ENCODE measurements around the gene TSPAN4. TPM values are rescaled to one million over a fixed set of nuclear protein-coding genes. Genes with fewer than 3 reads are reported as not detected.

Gene TSPAN4
- total and polyA plus RNA-seq, 11 donors = 22.7 to 93.0 (median 31.3) TPM

DNA sequence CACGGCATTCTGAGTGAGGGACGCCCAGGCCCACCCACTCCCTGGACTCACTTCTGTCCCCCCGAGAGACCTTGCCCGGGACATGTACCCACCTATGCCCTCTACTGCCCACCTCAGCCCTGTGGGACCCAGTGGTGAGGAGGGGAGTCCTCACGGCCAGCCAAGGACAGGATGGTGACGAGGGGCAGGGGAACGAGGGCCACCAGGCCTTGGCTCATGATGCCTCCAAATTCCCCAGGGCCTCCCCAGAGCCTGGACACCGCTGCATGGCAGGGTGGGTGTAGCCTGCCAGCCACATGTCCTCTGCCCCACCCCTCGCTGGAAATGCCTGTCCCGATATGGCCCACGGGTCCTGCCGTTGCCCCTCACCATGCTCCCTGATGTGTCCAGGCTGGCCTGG, 26.1 kb downstream of the TSPAN4 start:
- no peak overlapping the region for H3K27ac ChIP-seq
- no peaks in the 10 kb centered on the region for H3K27me3 ChIP-seq
- H3K4me1 ChIP-seq = no peaks in the 10 kb centered on the region
- TF ChIP-seq CTCF (IDR thresholded peaks at IDR 0.05) (no peak), POLR2A (IDR thresholded peaks at IDR 0.05) (no peak)
- whole genome bisulfite sequencing, 4 donors = 84 to 86% (median 84%) methylated on average over 6 to 12 of the region's 12 CpGs
- H3K4me3 ChIP-seq = no peak overlapping the region
- H3K9me3 ChIP-seq = no peaks in the 10 kb centered on the region
- ATAC-seq (no peak), DNase-seq (no peak)
- peaks cover 0 to 45% (median 25%) of the 10 kb centered on the region in 9 donors for H3K36me3 ChIP-seq
- intact Hi-C loops (cut with DNase I) = no loop called here

- Histone ChIP-seq H3K9me3 (no peaks in the 10 kb centered on the region), H3K36me3 (peaks cover 0 to 37% (median 19%) of the 10 kb centered on the region in 9 donors), H3K4me3 (no peak overlapping the region), H3K27ac (no peak overlapping the region), H3K27me3 (no peaks in the 10 kb centered on the region), H3K4me1 (no peaks in the 10 kb centered on the region)
- ATAC-seq (no peak), DNase-seq (peak in 1 of 5 donors; percentile 27)
- WGBS, 4 donors = 74 to 90% (median 88%) methylated on average over 5 to 25 of the region's 25 CpGs
- intact Hi-C loops (cut with DNase I) = no loop called here
- TF ChIP-seq CTCF (IDR thresholded peaks at IDR 0.05) = no peak
- TF ChIP-seq POLR2A (IDR thresholded peaks at IDR 0.05) = no peak
Observed at GRCh38 chr11:869399-870126, 26.9 kb downstream of the TSPAN4 start.

GRCh38 chr11:870127-870413, 27.4 kb downstream of the TSPAN4 start:
- WGBS, 4 donors = 73 to 77% (median 74%) methylated on average over 4 to 8 of the region's 8 CpGs
- Histone ChIP-seq H3K36me3 (peaks cover 0 to 32% (median 14%) of the 10 kb centered on the region in 9 donors), H3K9me3 (no peaks in the 10 kb centered on the region), H3K27me3 (no peaks in the 10 kb centered on the region), H3K4me1 (no peaks in the 10 kb centered on the region), H3K4me3 (no peak overlapping the region), H3K27ac (no peak overlapping the region)
- ATAC-seq (no peak), DNase-seq (no peak)
- intact Hi-C loops (cut with DNase I) = no loop called here
- TF ChIP-seq CTCF (IDR thresholded peaks at IDR 0.05) (no peak), POLR2A (IDR thresholded peaks at IDR 0.05) (no peak)

DNA sequence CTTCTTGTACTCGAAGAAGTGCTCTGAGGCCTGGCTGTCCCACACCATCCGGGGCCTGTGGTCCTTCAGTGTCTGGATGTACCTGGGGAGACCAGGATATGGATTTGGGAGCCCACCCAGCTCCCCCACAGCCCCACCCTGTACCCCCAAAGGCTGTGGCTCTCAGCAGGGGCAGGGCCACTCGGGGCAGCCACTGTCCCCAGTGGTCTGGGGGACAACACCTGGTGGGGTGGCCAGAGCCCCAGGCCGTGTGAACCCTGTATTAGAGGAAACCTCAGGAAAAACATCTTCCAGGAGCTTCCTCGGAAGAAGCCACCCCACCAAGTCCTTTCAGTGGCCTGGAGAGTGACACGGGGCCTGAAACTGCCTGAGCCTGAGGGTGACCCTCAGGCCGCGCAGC, 27.8 kb downstream of the TSPAN4 start:
- Histone ChIP-seq H3K27ac (no peak overlapping the region), H3K9me3 (no peaks in the 10 kb centered on the region), H3K36me3 (peaks cover 0 to 28% (median 13%) of the 10 kb centered on the region in 9 donors), H3K4me1 (no peaks in the 10 kb centered on the region), H3K4me3 (no peak overlapping the region), H3K27me3 (no peaks in the 10 kb centered on the region)
- TF ChIP-seq POLR2A (IDR thresholded peaks at IDR 0.05) (no peak), CTCF (IDR thresholded peaks at IDR 0.05) (no peak)
- no peak for ATAC-seq
- no peak for DNase-seq
- WGBS, 4 donors = 79 to 89% (median 87%) methylated on average over 6 to 8 of the region's 8 CpGs
- intact Hi-C loops (cut with DNase I) = no loop called here

All from heart left ventricle (tissue), 16 donors.